Measurements from ENCODE around the gene CDK17.

Gene CDK17

DNA sequence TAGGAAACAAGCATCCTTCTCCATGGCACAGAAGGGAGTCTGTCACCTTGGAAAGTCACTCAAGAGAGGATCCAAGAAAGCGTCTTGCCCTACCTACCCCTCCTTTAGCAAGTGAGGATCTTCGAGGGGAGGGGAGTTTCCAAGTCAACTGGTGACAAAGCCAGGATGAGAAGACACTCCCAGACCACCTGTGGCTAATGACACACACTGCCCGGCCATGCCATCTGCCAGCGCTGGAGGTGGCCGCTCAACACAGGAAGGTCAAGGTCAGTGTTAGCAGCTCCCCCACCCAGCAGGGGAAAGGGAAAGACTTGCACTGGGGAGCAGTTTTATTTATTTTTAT is 164.8 kb downstream of the CDK17 start:
- DNase-seq: no peak

DNA sequence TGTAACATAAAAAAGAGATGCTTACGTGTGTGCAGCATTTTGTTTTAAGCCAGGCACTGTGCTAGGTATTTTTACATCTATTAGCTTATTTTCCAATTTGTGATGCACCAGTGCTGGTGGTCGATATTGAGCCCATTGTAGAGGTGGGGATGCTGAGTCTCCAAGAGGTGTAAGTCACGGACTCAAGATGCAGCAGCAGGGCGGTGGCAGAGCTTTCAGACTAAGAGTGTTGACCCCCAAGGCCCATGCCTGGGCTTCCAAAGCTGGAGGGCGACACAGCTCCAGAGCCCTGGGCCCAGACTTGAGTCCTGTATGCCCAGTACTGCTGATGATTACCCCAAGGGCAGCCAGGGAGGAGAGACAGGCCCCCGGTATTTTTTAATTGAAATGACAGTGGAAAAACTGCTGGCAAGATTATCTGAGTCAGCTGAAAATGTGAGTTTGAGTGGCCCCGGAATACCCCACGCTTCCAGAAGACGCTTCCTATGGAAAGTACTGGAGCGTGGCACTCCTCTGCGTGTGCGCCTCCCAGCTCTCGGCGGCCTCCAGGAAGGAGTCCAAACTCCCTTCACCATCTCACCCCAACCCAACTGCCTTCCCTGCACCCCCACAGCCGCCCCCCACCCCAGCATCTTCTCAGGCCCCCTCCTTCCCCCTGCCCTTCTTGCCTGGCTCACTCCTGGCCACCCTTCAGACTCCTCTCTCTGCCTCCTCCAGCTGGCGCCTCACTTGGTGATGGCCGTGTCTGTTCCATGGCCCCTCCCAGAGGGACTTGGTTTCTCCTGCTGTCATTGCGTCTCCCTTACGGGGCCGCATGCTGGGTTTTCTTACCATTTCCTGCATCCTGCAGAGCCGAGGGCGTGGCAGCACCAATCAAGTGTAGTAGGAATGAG is 165.4 kb downstream of the CDK17 start:
- DNase-seq: no peak

GRCh38 chr12:96233939-96234461 is 166.2 kb downstream of the CDK17 start:
- no peak for DNase-seq

DNA sequence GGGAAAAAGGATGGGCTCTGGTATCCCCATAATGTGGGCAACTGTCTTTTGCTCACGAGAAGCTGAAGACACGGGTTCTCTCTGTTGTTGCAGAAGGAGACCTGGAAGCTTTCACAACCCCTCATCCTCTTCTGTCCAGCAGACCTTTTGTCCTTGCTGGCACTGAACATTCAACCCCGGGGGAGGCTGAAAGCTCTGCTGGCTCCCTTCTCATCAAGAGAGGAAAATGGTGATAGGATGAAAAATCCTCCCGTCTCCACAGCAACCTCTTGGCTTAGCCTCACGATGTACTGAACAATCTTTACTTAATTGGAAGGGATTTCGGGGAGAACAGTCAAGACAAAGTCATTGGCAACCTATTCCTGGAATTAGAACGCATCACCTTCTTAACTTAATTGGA is 167.1 kb downstream of the CDK17 start:
- no peak for DNase-seq

GRCh38 chr12:96230646-96231045 is 169.6 kb downstream of the CDK17 start:
- DNase-seq: no peak

- DNase-seq: no peak
Measured at GRCh38 chr12:96228566-96229248, 171.5 kb downstream of the CDK17 start.

All from RPMI8226 (cell line).